OCI-LY7 (cell line): ENCODE results near the gene IL17RD. TPM values are rescaled to one million over a fixed set of nuclear protein-coding genes. Genes with fewer than 3 reads are reported as not detected.
A peak's percentile ranks its signal among the peaks of the same experiment; 100 is the strongest.

ENCODE experiments used
- BruUV-seq: library from RNA; stranded (reverse); fragments of 400-500 nt; replicated peaks from 2 replicates; lab custom pipeline; 2021; lab: Mats Ljungman, UMichigan
- CTCF ChIA-PET: fragments of 300-600 bp; sonication (Branson Sonifier 250); formaldehyde crosslinking; loops from one replicate; lab custom pipeline; 2022; ENCODE audit warnings: antibody characterized with exemption; ENCODE audit not compliant: unreplicated experiment; lab: Charles Lee
- POLR2A ChIA-PET: fragments of 300-600 bp; sonication (Branson Sonifier 250); formaldehyde crosslinking; loops from one replicate; lab custom pipeline; 2022; ENCODE audit warnings: antibody characterized with exemption; lab: Charles Lee
- DNase-seq: peaks from one replicate; pipeline ENCODE4 v3.0.0-alpha.2; 2015; ENCODE audit warnings: low spot score
- H2AFZ ChIP-seq: fragments of 200-600 bp; sonication (generic), shearing (Covaris generic); 2 replicates; pipeline ENCODE4 v1.6.1; 2014; ENCODE audit warnings: mild to moderate bottlenecking, antibody characterized with exemption, low read length, moderate library complexity
- H3K27ac ChIP-seq: fragments of 200-600 bp; sonication (generic); 2 replicates; pipeline ENCODE4 v1.5.1; 2014; ENCODE audit warnings: mixed run types, low read depth, mild to moderate bottlenecking, moderate library complexity, low read length, inconsistent platforms; ENCODE audit not compliant: poor library complexity, severe bottlenecking
- H3K36me3 ChIP-seq: fragments of 200-600 bp; sonication (generic); 2 replicates; pipeline ENCODE4 v1.6.1; 2014; ENCODE audit warnings: mild to moderate bottlenecking, antibody characterized with exemption, low read length, moderate library complexity, mixed read lengths; ENCODE audit not compliant: insufficient read depth
- H3K4me1 ChIP-seq: fragments of 200-600 bp; sonication (generic); 2 replicates; pipeline ENCODE4 v1.5.1; 2014; ENCODE audit warnings: mild to moderate bottlenecking, low read length; ENCODE audit not compliant: insufficient read depth, poor library complexity, severe bottlenecking
- H3K4me2 ChIP-seq: fragments of 200-600 bp; sonication (generic); 2 replicates; pipeline ENCODE4 v1.6.1; 2014; ENCODE audit warnings: mild to moderate bottlenecking, low read length
- H3K4me3 ChIP-seq: fragments of 200-600 bp; sonication (generic); 2 replicates; pipeline ENCODE4 v1.5.1; 2014; ENCODE audit warnings: mild to moderate bottlenecking, low read depth, low read length; ENCODE audit not compliant: poor library complexity, severe bottlenecking
- H3K79me2 ChIP-seq: fragments of 200-600 bp; sonication (generic); 2 replicates; pipeline ENCODE4 v1.6.1; 2016; ENCODE audit warnings: low read depth, mild to moderate bottlenecking, low read length, moderate library complexity, mixed read lengths; ENCODE audit not compliant: insufficient read depth
- H3K9me2 ChIP-seq: fragments of 200-600 bp; sonication (generic); 2 replicates; pipeline ENCODE4 v1.6.1; 2016; ENCODE audit warnings: mild to moderate bottlenecking, low read length, mixed read lengths; ENCODE audit not compliant: insufficient read depth
- H3K9me3 ChIP-seq: fragments of 200-600 bp; sonication (generic); 2 replicates; pipeline ENCODE4 v1.6.1; 2014; ENCODE audit warnings: mild to moderate bottlenecking, mixed run types, low read length, mixed read lengths
- H4K20me1 ChIP-seq: fragments of 200-600 bp; sonication (generic); 2 replicates; pipeline ENCODE4 v1.6.1; 2014; ENCODE audit warnings: mild to moderate bottlenecking, antibody characterized with exemption, low read length, moderate library complexity, mixed read lengths; ENCODE audit not compliant: insufficient read depth
- CTCF ChIP-seq: fragments of 200-600 bp; sonication (generic); conservative IDR thresholded peaks from 2 replicates; pipeline ENCODE4 v1.5.1; 2014; ENCODE audit warnings: mild to moderate bottlenecking, antibody characterized with exemption, low read length, moderate library complexity, mixed read lengths
- EZH2phosphoT487 ChIP-seq: fragments of 200-600 bp; sonication (generic); IDR thresholded peaks from 2 replicates; pipeline ENCODE4 v1.6.1; 2018; ENCODE audit warnings: low read depth, borderline replicate concordance, mild to moderate bottlenecking, mixed run types, antibody characterized with exemption, low read length, moderate library complexity, mixed read lengths
- intact Hi-C: fragments of 100-400 bp; cut with micrococcal nuclease; formaldehyde crosslinking; loops from one replicate; pipeline ENCODE4 v1.10.0; 2022; ENCODE audit not compliant: unreplicated experiment
- total RNA-seq, 2 experiments: library from RNA; depleted of rRNA in 1 of 2; stranded (reverse); fragments of >200 nt in 1 of 2; shearing (Covaris generic) in 1 of 2; gene quantifications; 2 replicates each; pipeline ENCODE4 v1.2.3, GENCODE V29; 2014 to 2022

IL17RD gene
- total RNA-seq, 2 experiments from 2014 or later = 0.06 to 0.36 TPM

- BruUV-seq = no TSS peak
- Histone ChIP-seq H2AFZ (peak overlapping the region; percentile 1; the same call in 1 of the 2 replicates), H3K36me3 (0 out of 2 replicates have a peak, but pooled peaks cover 3% of the 10 kb centered on the region), H3K4me1 (peaks cover 96% of the 10 kb centered on the region), H3K9me3 (no peaks in the 10 kb centered on the region), H3K79me2 (peaks cover 73% of the 10 kb centered on the region), H3K4me3 (no peak overlapping the region), H3K4me2 (peak overlapping the region; percentile 58), H4K20me1 (no peaks in the 10 kb centered on the region), H3K9me2 (no peaks in the 10 kb centered on the region), H3K27ac (peak overlapping the region; percentile 49)
- intact Hi-C loops = no loop called here
- ChIA-PET CTCF (no interaction called here), POLR2A (interaction anchor here (0.6 to 1.0 kb wide), 5 partner anchors 17 to 490 kb away, joined by 3 to 4 read pairs (median 3); partner anchors contain the start of gene PDE12)
- TF ChIP-seq CTCF = peak; percentile 44; the same call in 1 of the 2 replicates
- no peak for TF ChIP-seq EZH2phosphoT487
- DNase-seq = peak; percentile 56
Observed at GRCh38 chr3:57065588-57065987, 99.6 kb downstream of the IL17RD start.

GRCh38 chr3:57064572-57064971 is 100.6 kb downstream of the IL17RD start:
- POLR2A ChIA-PET = interaction anchor here (0.6 to 0.8 kb wide), 2 partner anchors 56 to 58 kb away, joined by 3 to 4 read pairs; no protein-coding TSS in a partner anchor
- TF ChIP-seq CTCF = no peak
- no peak for TF ChIP-seq EZH2phosphoT487
- H4K20me1 ChIP-seq = no peaks in the 10 kb centered on the region
- H3K4me3 ChIP-seq = peak overlapping the region; percentile 24
- DNase-seq = no peak
- H3K9me2 ChIP-seq = no peaks in the 10 kb centered on the region
- H3K27ac ChIP-seq = peak overlapping the region; percentile 49
- H3K36me3 ChIP-seq = 0 out of 2 replicates have a peak, but pooled peaks cover 3% of the 10 kb centered on the region
- H3K4me2 ChIP-seq = peak overlapping the region; percentile 58
- peaks cover 68% of the 10 kb centered on the region for H3K79me2 ChIP-seq
- CTCF ChIA-PET = no interaction called here
- peaks cover 93% of the 10 kb centered on the region for H3K4me1 ChIP-seq
- H2AFZ ChIP-seq = no peak overlapping the region
- intact Hi-C loops = no loop called here
- no peaks in the 10 kb centered on the region for H3K9me3 ChIP-seq
- no TSS peak for BruUV-seq

GRCh38 chr3:57064001-57064400 is 101.2 kb downstream of the IL17RD start:
- intact Hi-C loops = no loop called here
- ChIA-PET POLR2A (interaction anchor here (0.6 to 1.1 kb wide), 4 partner anchors 9 to 103 kb away, joined by 3 to 5 read pairs (median 4); no protein-coding TSS in a partner anchor), CTCF (no interaction called here)
- BruUV-seq = no TSS peak
- Histone ChIP-seq H4K20me1 (no peaks in the 10 kb centered on the region), H3K27ac (peak overlapping the region; percentile 49), H3K9me3 (no peaks in the 10 kb centered on the region), H2AFZ (peak overlapping the region; percentile 16; the same call in 1 of the 2 replicates), H3K4me2 (peak overlapping the region; percentile 58), H3K4me1 (peaks cover 91% of the 10 kb centered on the region), H3K9me2 (no peaks in the 10 kb centered on the region), H3K36me3 (0 out of 2 replicates have a peak, but pooled peaks cover 7% of the 10 kb centered on the region), H3K4me3 (peak overlapping the region; percentile 24), H3K79me2 (peaks cover 64% of the 10 kb centered on the region)
- no peak for TF ChIP-seq EZH2phosphoT487
- no peak for TF ChIP-seq CTCF
- DNase-seq = peak; percentile 41
